PC-9 (cell line): ENCODE measurements around the gene DIP2C.

Source experiments
- CTCF ChIP-seq: fragments of 200-600 bp; sonication (generic); conservative IDR thresholded peaks from 2 replicates; pipeline ENCODE4 v1.6.1; 2017; ENCODE audit warnings: mixed run types, antibody characterized with exemption, mild to moderate bottlenecking, moderate library complexity
- EZH2 ChIP-seq: fragments of 200-600 bp; sonication (generic); IDR thresholded peaks from 2 replicates; pipeline ENCODE4 v1.8.0; 2017; ENCODE audit warnings: antibody characterized with exemption, low read depth

DNA sequence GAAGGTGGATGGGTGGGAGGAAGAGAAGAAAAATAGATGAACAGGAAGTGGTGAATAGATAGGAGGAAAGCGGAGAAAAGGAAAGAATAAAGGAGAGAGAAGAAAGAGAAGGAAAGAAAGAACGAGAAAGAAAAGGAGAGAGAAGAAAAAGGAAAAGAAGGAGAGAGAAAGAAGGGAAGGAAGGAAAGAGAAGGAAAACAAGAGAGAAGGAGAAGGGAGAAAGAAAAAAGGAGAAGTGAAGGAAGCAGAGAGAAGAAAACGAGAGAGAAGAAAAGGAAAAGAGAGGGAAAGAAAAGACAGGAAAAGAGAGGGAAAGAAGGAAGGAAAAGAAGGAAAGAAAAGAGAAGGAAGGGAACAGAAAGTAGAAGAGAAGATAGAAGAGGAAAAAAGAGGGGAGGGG lies 211.8 kb downstream of the DIP2C start:
- no peak for TF ChIP-seq CTCF
- TF ChIP-seq EZH2, result no peak
